Neuronal stem cell (in vitro differentiated cells): ENCODE results near the gene IL1A.
A peak's percentile ranks its signal among the peaks of the same experiment; 100 is the strongest.

Experiments
- DNase-seq: peaks from one replicate; pipeline ENCODE4 v3.0.0-alpha.2; 2013; ENCODE audit warnings: low spot score
- H2AFZ ChIP-seq: one replicate; pipeline ENCODE4 v1.6.1; 2013; ENCODE audit warnings: mild to moderate bottlenecking, low read length, inconsistent platforms
- H2AK5ac ChIP-seq: 2 replicates; pipeline ENCODE4 v1.6.1; 2013; ENCODE audit warnings: low read depth, mild to moderate bottlenecking, inconsistent platforms, low read length, moderate library complexity, mixed read lengths
- H2BK120ac ChIP-seq: 2 replicates; pipeline ENCODE4 v1.6.1; 2013; ENCODE audit warnings: low read depth, mild to moderate bottlenecking, inconsistent platforms, low read length, moderate library complexity, mixed read lengths
- H2BK12ac ChIP-seq: one replicate; pipeline ENCODE4 v1.6.1; 2013; ENCODE audit warnings: low read length, inconsistent platforms
- H2BK15ac ChIP-seq: 2 replicates; pipeline ENCODE4 v1.6.1; 2013; ENCODE audit warnings: mild to moderate bottlenecking, low read length, inconsistent platforms, mixed read lengths
- H2BK5ac ChIP-seq: one replicate; pipeline ENCODE4 v1.6.1; 2013; ENCODE audit warnings: inconsistent platforms, mild to moderate bottlenecking, low read length, moderate library complexity
- H3K14ac ChIP-seq: one replicate; pipeline ENCODE4 v1.6.1; 2013; ENCODE audit warnings: low read length, inconsistent platforms
- H3K18ac ChIP-seq: 2 replicates; pipeline ENCODE4 v1.6.1; 2013; ENCODE audit warnings: low read length, inconsistent platforms
- H3K23ac ChIP-seq: 2 replicates; pipeline ENCODE4 v1.6.1; 2013; ENCODE audit warnings: low read depth, mild to moderate bottlenecking, mixed read lengths, low read length, inconsistent platforms; ENCODE audit not compliant: poor library complexity
- H3K27ac ChIP-seq: replicated peaks from 3 replicates; pipeline ENCODE4 v1.5.1; 2013; ENCODE audit warnings: low read length, inconsistent platforms
- H3K27me3 ChIP-seq, 3 experiments: 2 replicates each; pipeline ENCODE4 v1.6.1; 2013; ENCODE audit warnings: low read length in 3 of 3, mild to moderate bottlenecking in 2 of 3, inconsistent platforms in 1 of 3, low read depth in 1 of 3, mixed read lengths in 1 of 3, moderate library complexity in 1 of 3; ENCODE audit not compliant: control insufficient read depth in 3 of 3, insufficient read depth in 3 of 3
- H3K36me3 ChIP-seq, 2 donors: replicated peaks in 1 of 2; 2 replicates each; pipeline ENCODE4 v1.6.1; 2013; ENCODE audit warnings: low read length in 2 of 2; ENCODE audit not compliant: control insufficient read depth in 2 of 2, insufficient read depth in 2 of 2
- H3K4ac ChIP-seq: 2 replicates; pipeline ENCODE4 v1.6.1; 2013; ENCODE audit warnings: inconsistent platforms, mild to moderate bottlenecking, low read length, moderate library complexity
- H3K4me1 ChIP-seq, 2 donors: 1 replicate in 1 of 2; 2 replicates in 1 of 2; pipeline ENCODE4 v1.6.1; 2013; ENCODE audit warnings: low read length in 2 of 2, low read depth in 1 of 2; ENCODE audit not compliant: control insufficient read depth in 2 of 2, insufficient read depth in 1 of 2
- H3K4me2 ChIP-seq: one replicate; pipeline ENCODE4 v1.6.1; 2013; ENCODE audit warnings: mild to moderate bottlenecking, low read length, inconsistent platforms; ENCODE audit not compliant: insufficient read depth, poor library complexity, severe bottlenecking
- H3K4me3 ChIP-seq, 2 donors: 2 replicates each; pipeline ENCODE4 v1.5.1; 2013; ENCODE audit warnings: low read length in 2 of 2, mild to moderate bottlenecking in 2 of 2, inconsistent platforms in 1 of 2, moderate library complexity in 1 of 2
- H3K79me1 ChIP-seq: one replicate; pipeline ENCODE4 v1.6.1; 2013; ENCODE audit warnings: low read depth, mild to moderate bottlenecking, inconsistent platforms, low read length, moderate library complexity
- H3K9ac ChIP-seq: one replicate; pipeline ENCODE4 v1.6.1; 2013; ENCODE audit warnings: mild to moderate bottlenecking, low read depth, low read length, inconsistent platforms; ENCODE audit not compliant: poor library complexity
- H3K9me3 ChIP-seq, 2 donors: replicated peaks in 1 of 2; 2 replicates each; pipeline versions ENCODE3 to v1.6.1; 2013; ENCODE audit warnings: low read length in 2 of 2, mild to moderate bottlenecking in 2 of 2, inconsistent platforms in 1 of 2, low read depth in 1 of 2, mixed read lengths in 1 of 2, moderate library complexity in 1 of 2; ENCODE audit not compliant: control insufficient read depth in 2 of 2, insufficient read depth in 1 of 2
- H4K8ac ChIP-seq: one replicate; pipeline ENCODE4 v1.6.1; 2013; ENCODE audit warnings: low read depth, mild to moderate bottlenecking, inconsistent platforms, low read length, moderate library complexity
- H4K91ac ChIP-seq: one replicate; pipeline ENCODE4 v1.6.1; 2013; ENCODE audit warnings: low read length, low read depth, mild to moderate bottlenecking, inconsistent platforms; ENCODE audit not compliant: poor library complexity
- WGBS, 2 donors: extraction: QIAGEN DNeasy Blood & Tissue Kit; methylation state at CpG; one replicate each; pipeline ENCODE4 v1.1.7; 2013; ENCODE audit warnings: missing lambda C conversion rate in 2 of 2, mixed read lengths in 1 of 2; ENCODE audit not compliant: insufficient read length in 2 of 2, insufficient replicate concordance in 1 of 2; ENCODE audit errors: extremely low coverage in 2 of 2; 5-methylcytosine and 5-hydroxymethylcytosine counted together

The IL1A gene

DNA sequence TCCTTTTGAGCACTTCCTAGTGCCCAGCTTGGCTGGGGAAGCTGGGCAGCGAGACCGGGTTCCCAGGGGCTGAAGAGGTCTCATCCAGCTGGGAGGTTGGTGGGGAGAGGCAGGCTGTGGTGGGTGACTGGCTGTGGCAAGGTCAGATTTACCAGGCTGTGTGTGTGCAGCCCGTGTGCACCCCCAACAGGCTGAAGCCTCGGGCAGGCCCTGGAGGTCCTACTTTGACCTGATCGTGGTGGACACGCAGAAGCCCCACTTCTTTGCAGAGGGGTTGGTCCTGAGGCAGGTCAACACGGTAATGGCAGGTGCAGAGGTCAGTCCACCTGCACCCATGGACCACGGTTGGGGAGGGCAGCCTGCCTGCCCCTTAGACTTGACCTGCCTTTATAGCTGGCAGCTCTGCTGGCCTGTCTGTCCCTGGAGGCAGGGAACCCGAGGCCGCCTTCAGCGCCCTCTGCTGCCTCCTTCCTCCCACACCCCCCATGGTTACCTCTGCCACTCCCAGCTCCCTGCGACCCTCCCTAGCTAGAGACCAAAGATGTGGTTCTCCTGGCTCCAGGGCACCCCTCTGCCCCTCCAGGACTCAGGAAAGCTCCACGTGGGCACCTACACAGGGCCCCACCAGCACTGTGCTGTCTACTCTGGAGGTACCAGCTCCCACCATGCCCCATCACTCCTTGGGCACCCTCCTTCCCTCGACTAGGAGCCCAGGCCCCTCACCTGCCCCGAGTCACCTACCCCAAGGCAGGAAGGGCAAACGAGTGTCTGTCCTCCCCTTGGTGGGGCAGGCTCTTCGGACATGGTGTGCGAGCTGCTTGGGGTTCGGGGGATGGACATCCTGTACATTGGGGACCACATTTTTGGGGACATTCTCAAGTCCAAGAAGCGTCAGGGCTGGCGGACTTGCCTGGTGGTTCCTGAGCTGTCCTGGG lies 59.4 kb downstream of the IL1A start:
- DNase-seq = no peak
- Histone ChIP-seq H4K8ac (peak overlapping the region; percentile 7), H2BK15ac (peak overlapping the region; percentile 96), H3K4ac (no peak overlapping the region), H3K9me3 (peaks cover 0 to 2% of the 10 kb centered on the region in 2 donors), H3K23ac (peak overlapping the region; percentile 53), H2AFZ (no peak overlapping the region), H2BK5ac (peak overlapping the region; percentile 83), H3K18ac (peak overlapping the region; percentile 60), H3K36me3 (no peaks in the 10 kb centered on the region), H3K4me2 (no peak overlapping the region), H2BK120ac (peak overlapping the region; percentile 9), H3K14ac (no peak overlapping the region), H2BK12ac (no peak overlapping the region), H2AK5ac (peak overlapping the region; percentile 8), H3K27ac (no peak overlapping the region), H3K79me1 (no peaks in the 10 kb centered on the region), H3K4me1 (no peaks in the 10 kb centered on the region), H3K4me3 (no peak overlapping the region), H3K27me3 (peaks cover 0 to 16% (median 0%) of the 10 kb centered on the region in 3 experiments), H4K91ac (no peak overlapping the region), H3K9ac (no peak overlapping the region)
- no CpG with 5 or more reads among the region's 21 CpGs for WGBS, 2 donors

- Histone ChIP-seq H3K27ac (no peak overlapping the region), H2BK15ac (peak overlapping the region; percentile 96), H4K8ac (no peak overlapping the region), H3K4me3 (no peak overlapping the region), H4K91ac (no peak overlapping the region), H3K18ac (peak overlapping the region; percentile 60), H3K27me3 (peaks cover 0 to 16% (median 0%) of the 10 kb centered on the region in 3 experiments), H3K79me1 (no peaks in the 10 kb centered on the region), H3K23ac (peak overlapping the region; percentile 53), H2AFZ (no peak overlapping the region), H3K36me3 (no peaks in the 10 kb centered on the region), H3K4me2 (no peak overlapping the region), H2AK5ac (peak overlapping the region; percentile 8), H2BK5ac (peak overlapping the region; percentile 83), H3K9me3 (peaks cover 0 to 1% of the 10 kb centered on the region in 2 donors), H2BK12ac (no peak overlapping the region), H3K4ac (no peak overlapping the region), H2BK120ac (no peak overlapping the region), H3K9ac (no peak overlapping the region), H3K14ac (no peak overlapping the region), H3K4me1 (no peaks in the 10 kb centered on the region)
- WGBS, 2 donors = no CpG with 5 or more reads among the region's 8 CpGs
- no peak for DNase-seq
These were observed 60.3 kb downstream of the IL1A start for GRCh38 chr2:112723995-112724394.
